Body of pancreas (tissue), 4 donors: ENCODE data around the gene RYR3. TPM values are rescaled to one million over a fixed set of nuclear protein-coding genes. Genes with fewer than 3 reads are reported as not detected.

Experiments used
- ATAC-seq: fragments of 150-250 bp; one replicate; pipeline ENCODE4 v1.9.1; 2016
- DNase-seq, 4 donors: peaks; one replicate each; pipeline ENCODE4 v3.0.0-alpha.2; 2019
- H3K27ac ChIP-seq, 4 donors: fragments of 200-600 bp; sonication (generic); 1 replicate in 3 of 4; 2 replicates in 1 of 4; pipeline versions ENCODE4 v1.5.1 to v1.6.1; 2016 to 2019; ENCODE audit warnings: mild to moderate bottlenecking in 1 of 4, mixed read lengths in 1 of 4, moderate library complexity in 1 of 4
- H3K27me3 ChIP-seq, 2 donors: fragments of 200-600 bp; sonication (generic); one replicate each; pipeline ENCODE4 v1.6.0; 2016; ENCODE audit warnings: mild to moderate bottlenecking in 1 of 2
- H3K36me3 ChIP-seq, 2 donors: fragments of 200-600 bp; sonication (generic); replicated peaks in 1 of 2; 2 replicates each; pipeline ENCODE4 v1.5.1; 2016; ENCODE audit warnings: low read depth in 2 of 2; ENCODE audit not compliant: insufficient read depth in 1 of 2
- H3K4me1 ChIP-seq: fragments of 200-600 bp; sonication (generic); one replicate; pipeline ENCODE4 v1.6.0; 2016
- H3K4me3 ChIP-seq, 2 donors: fragments of 200-600 bp; sonication (generic); 1 replicate in 1 of 2; 2 replicates in 1 of 2; pipeline ENCODE4 v1.5.1; 2016 to 2019
- H3K9me3 ChIP-seq, 3 donors: fragments of 200-600 bp; sonication (generic); 1 replicate in 2 of 3; 2 replicates in 1 of 3; pipeline ENCODE4 v1.5.1; 2016
- POLR2A ChIP-seq, 3 donors: fragments of 450-650 bp; IDR thresholded peaks; one replicate each; pipeline ENCODE4 v1.6.1; 2016; ENCODE audit warnings: antibody characterized with exemption in 3 of 3, mild to moderate bottlenecking in 2 of 3
- WGBS, 2 donors: methylation state at CpG; one replicate each; pipeline ENCODE4 v1.1.5; 2017; 5-methylcytosine and 5-hydroxymethylcytosine counted together
- intact Hi-C: fragments of 100-400 bp; cut with DNase I; formaldehyde crosslinking; loops from one replicate; pipeline ENCODE4 v1.15.1; 2023
- total RNA-seq, 2 donors: library from RNA; depleted of rRNA; stranded (reverse); fragments of >200 nt; gene quantifications; one replicate each; pipeline ENCODE4 v1.1.0, GENCODE V29; 2016
- TF ChIP-seq, protein P1 (sequence below), 7 experiments: fragments of 450-650 bp in 4 of 7; fragments of 200-600 bp in 3 of 7; sonication (generic) in 3 of 7; IDR thresholded peaks; one replicate each; pipeline ENCODE4 v1.5.1; 2016 to 2019; ENCODE audit warnings: antibody characterized with exemption in 7 of 7

Gene RYR3
- total RNA-seq, 2 donors from 2014 or later = 0.26 to 0.66 TPM

- no peak overlapping the region for H3K27ac ChIP-seq
- intact Hi-C loops = loop anchor here (10.0 kb wide), 1 partner anchor 416 kb away; no protein-coding TSS in a partner anchor
- no peaks in the 10 kb centered on the region for H3K4me1 ChIP-seq
- no peaks in the 10 kb centered on the region for H3K27me3 ChIP-seq
- H3K9me3 ChIP-seq = no peaks in the 10 kb centered on the region
- no peaks in the 10 kb centered on the region for H3K36me3 ChIP-seq
- TF ChIP-seq, protein P1, sequence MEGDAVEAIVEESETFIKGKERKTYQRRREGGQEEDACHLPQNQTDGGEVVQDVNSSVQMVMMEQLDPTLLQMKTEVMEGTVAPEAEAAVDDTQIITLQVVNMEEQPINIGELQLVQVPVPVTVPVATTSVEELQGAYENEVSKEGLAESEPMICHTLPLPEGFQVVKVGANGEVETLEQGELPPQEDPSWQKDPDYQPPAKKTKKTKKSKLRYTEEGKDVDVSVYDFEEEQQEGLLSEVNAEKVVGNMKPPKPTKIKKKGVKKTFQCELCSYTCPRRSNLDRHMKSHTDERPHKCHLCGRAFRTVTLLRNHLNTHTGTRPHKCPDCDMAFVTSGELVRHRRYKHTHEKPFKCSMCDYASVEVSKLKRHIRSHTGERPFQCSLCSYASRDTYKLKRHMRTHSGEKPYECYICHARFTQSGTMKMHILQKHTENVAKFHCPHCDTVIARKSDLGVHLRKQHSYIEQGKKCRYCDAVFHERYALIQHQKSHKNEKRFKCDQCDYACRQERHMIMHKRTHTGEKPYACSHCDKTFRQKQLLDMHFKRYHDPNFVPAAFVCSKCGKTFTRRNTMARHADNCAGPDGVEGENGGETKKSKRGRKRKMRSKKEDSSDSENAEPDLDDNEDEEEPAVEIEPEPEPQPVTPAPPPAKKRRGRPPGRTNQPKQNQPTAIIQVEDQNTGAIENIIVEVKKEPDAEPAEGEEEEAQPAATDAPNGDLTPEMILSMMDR (IDR thresholded peaks at IDR 0.05) = no peak
- TF ChIP-seq POLR2A (IDR thresholded peaks at IDR 0.05) = no peak
- DNase-seq = no peak
- ATAC-seq = no peak
- H3K4me3 ChIP-seq = no peak overlapping the region
- 40 to 43% methylated on average over 8 of the region's 8 CpGs for WGBS, 2 donors
Observed at GRCh38 chr15:33701304-33701696, 390.5 kb downstream of the RYR3 start.

DNA sequence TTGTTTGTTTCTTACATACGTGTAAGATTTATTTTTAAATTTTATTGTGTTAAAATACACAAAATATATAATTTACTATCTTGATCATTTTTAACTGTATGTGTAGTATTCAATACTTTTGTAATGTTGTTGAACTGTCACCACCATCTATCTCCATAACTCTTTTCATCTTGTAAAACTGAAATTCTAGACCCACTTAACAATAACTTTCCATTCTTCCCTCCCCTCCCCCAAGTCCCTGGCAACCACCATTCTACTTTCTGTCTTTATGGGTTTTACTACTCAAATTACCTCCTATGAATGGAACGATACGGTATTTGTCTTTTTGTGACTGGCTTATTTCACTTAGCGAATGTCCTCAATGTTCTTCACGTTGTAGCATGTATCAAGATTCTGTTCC lies 395.4 kb downstream of the RYR3 start:
- no peaks in the 10 kb centered on the region for H3K4me1 ChIP-seq
- peaks cover 0 to 15% (median 0%) of the 10 kb centered on the region in 3 donors for H3K9me3 ChIP-seq
- intact Hi-C loops = loop anchor here (10.0 kb wide), 1 partner anchor 421 kb away; no protein-coding TSS in a partner anchor

DNA sequence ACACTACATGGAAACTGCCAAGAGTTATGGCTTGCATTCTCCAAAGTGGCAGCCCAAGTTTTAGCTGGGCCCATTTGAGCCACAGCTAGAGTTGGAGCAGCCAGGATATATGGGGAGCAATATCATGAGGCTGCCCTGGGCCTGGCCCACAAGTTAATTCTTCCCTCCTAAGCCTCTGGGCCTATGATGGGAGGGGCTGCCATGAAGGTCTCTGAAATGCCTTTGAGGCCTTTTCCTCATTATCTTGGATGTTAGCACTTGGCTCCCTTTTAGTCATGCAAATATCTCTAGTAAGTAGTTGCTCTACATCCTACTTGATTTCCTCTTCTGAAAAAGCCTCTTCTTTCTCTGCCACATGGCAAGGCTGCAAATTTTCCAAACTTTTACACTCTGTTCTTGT lies 400.0 kb downstream of the RYR3 start:
- intact Hi-C loops = no loop called here
- Histone ChIP-seq H3K9me3 (peaks cover 0 to 21% (median 0%) of the 10 kb centered on the region in 3 donors), H3K4me3 (no peak overlapping the region), H3K4me1 (no peaks in the 10 kb centered on the region), H3K27ac (no peak overlapping the region), H3K27me3 (no peaks in the 10 kb centered on the region), H3K36me3 (no peaks in the 10 kb centered on the region)
- TF ChIP-seq POLR2A (IDR thresholded peaks at IDR 0.05) = no peak
- TF ChIP-seq, protein P1 (IDR thresholded peaks at IDR 0.05) = no peak
- no peak for DNase-seq
- no peak for ATAC-seq

More for the DNA sequence above, 395.4 kb downstream of the RYR3 start:
- ATAC-seq (no peak), DNase-seq (no peak)
- Histone ChIP-seq H3K36me3 (no peaks in the 10 kb centered on the region), H3K27ac (no peak overlapping the region), H3K4me3 (no peak overlapping the region), H3K27me3 (no peaks in the 10 kb centered on the region)
- WGBS, 2 donors = 74 to 78% methylated on average over 5 of the region's 5 CpGs
- TF ChIP-seq, protein P1 (IDR thresholded peaks at IDR 0.05) = no peak
- TF ChIP-seq POLR2A (IDR thresholded peaks at IDR 0.05) = no peak

GRCh38 chr15:33716025-33716424 lies 405.3 kb downstream of the RYR3 start:
- Histone ChIP-seq H3K4me3 (no peak overlapping the region), H3K4me1 (no peaks in the 10 kb centered on the region), H3K27ac (no peak overlapping the region), H3K27me3 (no peaks in the 10 kb centered on the region), H3K9me3 (peaks cover 0 to 6% (median 0%) of the 10 kb centered on the region in 3 donors), H3K36me3 (no peaks in the 10 kb centered on the region)
- intact Hi-C loops = no loop called here
- TF ChIP-seq POLR2A (IDR thresholded peaks at IDR 0.05) = no peak
- TF ChIP-seq, protein P1 (IDR thresholded peaks at IDR 0.05) = no peak
- no peak for ATAC-seq
- 62 to 69% methylated on average over 5 of the region's 5 CpGs for WGBS, 2 donors
- DNase-seq = no peak

- Histone ChIP-seq H3K36me3 (no peaks in the 10 kb centered on the region), H3K9me3 (no peaks in the 10 kb centered on the region), H3K27me3 (no peaks in the 10 kb centered on the region), H3K4me1 (no peaks in the 10 kb centered on the region), H3K4me3 (no peak overlapping the region), H3K27ac (no peak overlapping the region)
- DNase-seq = no peak
- ATAC-seq = no peak
- 80 to 84% methylated on average over 5 of the region's 5 CpGs for WGBS, 2 donors
- no peak for TF ChIP-seq POLR2A (IDR thresholded peaks at IDR 0.05)
- TF ChIP-seq, protein P1 (IDR thresholded peaks at IDR 0.05) = no peak
- intact Hi-C loops = no loop called here
Observed at GRCh38 chr15:33720952-33721351, 410.2 kb downstream of the RYR3 start.
